Tibial nerve (tissue), 4 donors: ENCODE results near the gene SLBP.

ENCODE experiments used
- CTCF ChIP-seq, 5 experiments: fragments of 200-600 bp in 3 of 5; fragments of 450-650 bp in 2 of 5; sonication (generic) in 3 of 5; IDR thresholded peaks; one replicate each; pipeline ENCODE4 v1.5.1; 2016 to 2019; ENCODE audit warnings: antibody characterized with exemption in 5 of 5, mild to moderate bottlenecking in 3 of 5, moderate library complexity in 2 of 5
- EP300 ChIP-seq, 2 donors: sonication (generic); formaldehyde crosslinking; IDR thresholded peaks; one replicate each; pipeline ENCODE4 v1.6.1; 2017; ENCODE audit warnings: antibody characterized with exemption in 2 of 2, mild to moderate bottlenecking in 1 of 2
- POLR2A ChIP-seq, 2 donors: fragments of 450-650 bp; IDR thresholded peaks; one replicate each; pipeline ENCODE4 v1.6.1; 2017; ENCODE audit warnings: antibody characterized with exemption in 2 of 2, mild to moderate bottlenecking in 2 of 2, moderate library complexity in 2 of 2

- TF ChIP-seq CTCF (IDR thresholded peaks at IDR 0.05) (no peak), POLR2A (IDR thresholded peaks at IDR 0.05) (no peak), EP300 (IDR thresholded peaks at IDR 0.05) (no peak)
Observed at GRCh38 chr4:1758306-1759121, 46.4 kb upstream of the SLBP start.
